GM10847 (cell line): ENCODE data around the gene PSTK.

Source experiments
- POLR2A ChIP-seq: IDR thresholded peaks from 2 replicates; pipeline ENCODE4 v1.6.1; 2011; ENCODE audit not compliant: insufficient read length; ENCODE audit errors: extremely low read depth

Gene PSTK

GRCh38 chr10:122980209-122981065, at the start of gene PSTK:
Gene PSTK, plus strand, starts transcription at chr10:122980401. Its CDS starts 79 bp downstream, at chr10:122980480.
- TF ChIP-seq POLR2A: peak; percentile 65

- TF ChIP-seq POLR2A: no peak
Measured at GRCh38 chr10:122931088-122931906, 48.9 kb upstream of the PSTK start.

- no peak for TF ChIP-seq POLR2A
Measured at GRCh38 chr10:122939133-122939855, 40.9 kb upstream of the PSTK start.

- TF ChIP-seq POLR2A: no peak
Measured at GRCh38 chr10:122939856-122940543, 40.2 kb upstream of the PSTK start.

- no peak for TF ChIP-seq POLR2A
Measured at GRCh38 chr10:122949296-122949695, 30.9 kb upstream of the PSTK start.

- peak; percentile 68 for TF ChIP-seq POLR2A
Measured at GRCh38 chr10:122953902-122954730, 26.1 kb upstream of the PSTK start, which contains the start of gene C10orf88. Gene C10orf88, minus strand, starts transcription at chr10:122954227. Its CDS starts 49 bp downstream, at chr10:122954178.

GRCh38 chr10:122954731-122955050, 25.5 kb upstream of the PSTK start:
- no peak for TF ChIP-seq POLR2A

GRCh38 chr10:122955892-122956291, 24.3 kb upstream of the PSTK start:
- no peak for TF ChIP-seq POLR2A

GRCh38 chr10:122957474-122957873, 22.7 kb upstream of the PSTK start:
- TF ChIP-seq POLR2A: no peak

GRCh38 chr10:122962405-122962804, 17.8 kb upstream of the PSTK start:
- TF ChIP-seq POLR2A: no peak

GRCh38 chr10:122966879-122967278, 13.3 kb upstream of the PSTK start:
- no peak for TF ChIP-seq POLR2A

- no peak for TF ChIP-seq POLR2A
Measured at GRCh38 chr10:122968698-122969097, 11.5 kb upstream of the PSTK start.

GRCh38 chr10:122974023-122974422, 6.2 kb upstream of the PSTK start:
- no peak for TF ChIP-seq POLR2A

- TF ChIP-seq POLR2A: no peak
Measured at GRCh38 chr10:122974543-122975064, 5.6 kb upstream of the PSTK start.
